ENCODE results near the gene CFAP70.

DNA sequence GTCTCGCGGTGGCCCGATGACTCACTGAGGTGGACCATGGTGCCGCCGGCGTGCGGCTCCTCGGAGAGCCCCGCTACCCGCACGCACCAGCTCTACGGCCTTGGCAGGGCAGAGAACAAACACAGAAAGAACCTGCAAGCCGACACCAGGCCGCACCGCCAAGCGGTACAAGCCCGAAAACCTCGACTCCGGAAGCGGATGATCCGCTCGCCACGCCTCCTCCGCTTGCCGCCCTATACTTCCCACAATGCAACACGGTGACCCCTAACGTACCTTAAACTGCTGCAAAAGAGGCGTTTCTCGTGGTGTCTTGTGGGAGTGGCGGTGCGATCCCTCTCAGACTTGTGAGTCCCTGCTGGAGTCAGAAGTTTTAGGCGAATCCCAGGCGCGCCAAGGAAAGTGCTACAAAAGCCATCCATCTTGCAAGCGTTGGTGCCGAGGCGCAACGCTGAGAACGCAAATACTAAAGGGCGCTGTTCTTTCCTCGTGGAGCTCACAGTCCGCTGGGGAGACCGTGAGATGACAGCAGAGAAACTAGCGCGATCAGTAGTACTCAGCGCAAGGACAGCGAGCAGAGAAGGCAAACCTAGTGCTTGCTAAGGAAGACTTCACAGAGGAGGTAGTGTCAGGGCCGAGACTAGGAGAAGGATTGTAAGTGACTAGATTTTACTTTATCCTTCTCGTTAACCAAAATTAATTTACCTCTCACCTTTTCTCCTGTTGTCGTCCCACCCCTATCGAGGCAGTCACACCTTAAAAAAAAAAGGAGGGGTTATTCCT, 106.0 kb downstream of the CFAP70 start, which contains the start of gene MRPS16:
- TF ChIP-seq, protein P1, sequence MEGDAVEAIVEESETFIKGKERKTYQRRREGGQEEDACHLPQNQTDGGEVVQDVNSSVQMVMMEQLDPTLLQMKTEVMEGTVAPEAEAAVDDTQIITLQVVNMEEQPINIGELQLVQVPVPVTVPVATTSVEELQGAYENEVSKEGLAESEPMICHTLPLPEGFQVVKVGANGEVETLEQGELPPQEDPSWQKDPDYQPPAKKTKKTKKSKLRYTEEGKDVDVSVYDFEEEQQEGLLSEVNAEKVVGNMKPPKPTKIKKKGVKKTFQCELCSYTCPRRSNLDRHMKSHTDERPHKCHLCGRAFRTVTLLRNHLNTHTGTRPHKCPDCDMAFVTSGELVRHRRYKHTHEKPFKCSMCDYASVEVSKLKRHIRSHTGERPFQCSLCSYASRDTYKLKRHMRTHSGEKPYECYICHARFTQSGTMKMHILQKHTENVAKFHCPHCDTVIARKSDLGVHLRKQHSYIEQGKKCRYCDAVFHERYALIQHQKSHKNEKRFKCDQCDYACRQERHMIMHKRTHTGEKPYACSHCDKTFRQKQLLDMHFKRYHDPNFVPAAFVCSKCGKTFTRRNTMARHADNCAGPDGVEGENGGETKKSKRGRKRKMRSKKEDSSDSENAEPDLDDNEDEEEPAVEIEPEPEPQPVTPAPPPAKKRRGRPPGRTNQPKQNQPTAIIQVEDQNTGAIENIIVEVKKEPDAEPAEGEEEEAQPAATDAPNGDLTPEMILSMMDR (conservative IDR thresholded peaks at IDR 0.05 in 1 of 2, IDR thresholded peaks at IDR 0.05 in 1 of 2; ENCODE audit: extremely low read depth in 1 of 2, insufficient read depth in 1 of 2, low read depth in 1 of 2, low read length in 2 of 2) = no peak
- no peak for TF ChIP-seq EZH2 (IDR thresholded peaks at IDR 0.05; ENCODE audit: borderline replicate concordance, low read length)
